NT2/D1 (cell line): ENCODE measurements around the gene LGALS9.

Experiments
- DNase-seq: peaks from one replicate; pipeline ENCODE4 v3.0.0-alpha.2; 2011; ENCODE audit warnings: low read depth, low spot score
- H3K27me3 ChIP-seq: 2 replicates; pipeline ENCODE4 v1.6.0; 2011; ENCODE audit warnings: mild to moderate bottlenecking; ENCODE audit not compliant: insufficient read length, insufficient read depth
- H3K36me3 ChIP-seq: 2 replicates; pipeline ENCODE4 v1.6.1; 2011; ENCODE audit warnings: mild to moderate bottlenecking, low read length, mixed read lengths; ENCODE audit not compliant: insufficient read depth, insufficient read length
- H3K4me1 ChIP-seq: 2 replicates; pipeline ENCODE4 v1.5.1; 2011; ENCODE audit not compliant: insufficient read depth, insufficient read length
- H3K4me3 ChIP-seq: 2 replicates; pipeline ENCODE4 v1.5.1; 2011; ENCODE audit warnings: low read depth; ENCODE audit not compliant: insufficient read length
- H3K9ac ChIP-seq: 2 replicates; pipeline ENCODE4 v1.6.0; 2011; ENCODE audit warnings: low read depth; ENCODE audit not compliant: insufficient read length
- H3K9me3 ChIP-seq: 2 replicates; pipeline ENCODE4 v1.5.1; 2011; ENCODE audit warnings: mild to moderate bottlenecking, low read length; ENCODE audit not compliant: insufficient read depth
- SUZ12 ChIP-seq: IDR thresholded peaks from 2 replicates; pipeline ENCODE4 v1.6.1; 2011; ENCODE audit not compliant: insufficient read length, insufficient read depth; ENCODE audit errors: extremely low read depth
- YY1 ChIP-seq: IDR thresholded peaks from 2 replicates; pipeline ENCODE4 v1.6.1; 2011; ENCODE audit not compliant: insufficient read length, insufficient read depth
- ZNF274 ChIP-seq: IDR thresholded peaks from 2 replicates; pipeline ENCODE4 v1.6.1; 2011; ENCODE audit warnings: mild to moderate bottlenecking, low read depth, low read length

LGALS9 gene

GRCh38 chr17:27603880-27604794 lies 26.9 kb upstream of the LGALS9 start:
- no peaks in the 10 kb centered on the region; the same call in 1 of the 2 replicates for H3K9me3 ChIP-seq
- no peak overlapping the region for H3K4me3 ChIP-seq
- no peak overlapping the region for H3K9ac ChIP-seq
- DNase-seq = no peak
- no peak for TF ChIP-seq ZNF274
- no peak for TF ChIP-seq SUZ12
- TF ChIP-seq YY1 = no peak
- H3K36me3 ChIP-seq = peaks cover 69% of the 10 kb centered on the region
- no peaks in the 10 kb centered on the region for H3K27me3 ChIP-seq
- peaks cover 7% of the 10 kb centered on the region for H3K4me1 ChIP-seq

- no peak overlapping the region for H3K9ac ChIP-seq
- TF ChIP-seq SUZ12 (no peak), YY1 (no peak), ZNF274 (no peak)
Measured at GRCh38 chr17:27605409-27605808, 25.6 kb upstream of the LGALS9 start.

GRCh38 chr17:27607521-27608091 lies 23.4 kb upstream of the LGALS9 start:
- Histone ChIP-seq H3K9me3 (no peaks in the 10 kb centered on the region), H3K27me3 (no peaks in the 10 kb centered on the region), H3K36me3 (peaks cover 88% of the 10 kb centered on the region), H3K4me3 (no peak overlapping the region), H3K4me1 (peaks cover 9% of the 10 kb centered on the region), H3K9ac (no peak overlapping the region)
- TF ChIP-seq YY1 (no peak), ZNF274 (no peak), SUZ12 (no peak)
- no peak for DNase-seq

More at GRCh38 chr17:27605409-27605808, 25.6 kb upstream of the LGALS9 start:
- H3K9me3 ChIP-seq = no peaks in the 10 kb centered on the region; the same call in 1 of the 2 replicates
- H3K27me3 ChIP-seq = no peaks in the 10 kb centered on the region
- peaks cover 9% of the 10 kb centered on the region for H3K4me1 ChIP-seq
- H3K4me3 ChIP-seq = no peak overlapping the region
- H3K36me3 ChIP-seq = peaks cover 81% of the 10 kb centered on the region
- DNase-seq = no peak

- Histone ChIP-seq H3K27me3 (no peaks in the 10 kb centered on the region), H3K4me3 (no peak overlapping the region), H3K36me3 (peaks cover 96% of the 10 kb centered on the region), H3K4me1 (peaks cover 2% of the 10 kb centered on the region), H3K9ac (no peak overlapping the region), H3K9me3 (no peaks in the 10 kb centered on the region)
- no peak for DNase-seq
- TF ChIP-seq YY1 = no peak
- TF ChIP-seq ZNF274 = no peak
- no peak for TF ChIP-seq SUZ12
Measured at GRCh38 chr17:27608328-27609230, 22.4 kb upstream of the LGALS9 start.

- peaks cover 2% of the 10 kb centered on the region for H3K4me1 ChIP-seq
- TF ChIP-seq YY1 = no peak
- TF ChIP-seq SUZ12 = no peak
- TF ChIP-seq ZNF274 = no peak
- no peak overlapping the region for H3K4me3 ChIP-seq
- H3K27me3 ChIP-seq = no peaks in the 10 kb centered on the region
- peak; percentile 3 for DNase-seq
- H3K9ac ChIP-seq = no peak overlapping the region
- H3K36me3 ChIP-seq = peaks cover 94% of the 10 kb centered on the region
- no peaks in the 10 kb centered on the region for H3K9me3 ChIP-seq
Measured at GRCh38 chr17:27609611-27610303, 21.2 kb upstream of the LGALS9 start.

GRCh38 chr17:27610304-27610677 lies 20.7 kb upstream of the LGALS9 start:
- DNase-seq = no peak
- peaks cover 94% of the 10 kb centered on the region for H3K36me3 ChIP-seq
- H3K27me3 ChIP-seq = no peaks in the 10 kb centered on the region
- no peak overlapping the region for H3K9ac ChIP-seq
- no peak overlapping the region for H3K4me3 ChIP-seq
- H3K9me3 ChIP-seq = no peaks in the 10 kb centered on the region
- TF ChIP-seq ZNF274 (no peak), SUZ12 (no peak)
- peaks cover 2% of the 10 kb centered on the region for H3K4me1 ChIP-seq
